SK-N-MC (cell line): Measurements from ENCODE around the gene DCLRE1B.

Experiments used
- EZH2 ChIP-seq: fragments of 200-600 bp; sonication (generic); IDR thresholded peaks from one replicate; pipeline ENCODE4 v1.6.1; 2017; ENCODE audit warnings: antibody characterized with exemption
- FOXP2 ChIP-seq: optimal IDR thresholded peaks from 2 replicates; pipeline ENCODE3; 2011; ENCODE audit warnings: mild to moderate bottlenecking, moderate library complexity; ENCODE audit not compliant: insufficient read depth; ENCODE audit errors: extremely low read length, control extremely low read depth
- POLR2AphosphoS5 ChIP-seq: IDR thresholded peaks from 2 replicates; pipeline ENCODE4 v1.6.1; 2012; ENCODE audit warnings: mild to moderate bottlenecking, low read depth, low read length, borderline replicate concordance

DNA sequence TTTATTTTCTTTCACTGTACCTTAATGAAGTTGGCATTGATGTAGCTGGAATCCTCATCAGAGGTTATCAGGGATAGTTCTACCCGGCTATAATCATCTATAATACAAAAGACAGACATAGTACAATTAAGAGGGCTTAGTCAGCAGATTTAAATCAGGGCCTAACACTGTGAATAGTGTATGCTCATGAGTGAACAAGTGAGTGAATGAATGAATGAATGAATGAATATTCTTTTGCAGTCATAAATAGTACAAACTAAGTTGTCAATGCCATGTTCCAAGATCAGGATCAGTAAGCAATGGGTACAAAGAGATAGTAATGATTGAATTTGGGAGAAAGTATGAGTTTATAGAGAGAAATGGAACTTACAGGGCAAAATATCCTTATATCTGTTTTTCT, 46.1 kb upstream of the DCLRE1B start:
- TF ChIP-seq EZH2 (no peak), POLR2AphosphoS5 (no peak), FOXP2 (no peak)
